ENCODE results near the gene AGRP. TPM values are rescaled to one million over a fixed set of nuclear protein-coding genes. Genes with fewer than 3 reads are reported as not detected.

AGRP gene
- total RNA-seq, 4 donors from 2014 or later: not detected

- Histone ChIP-seq H3K36me3 (peaks cover 0 to 70% (median 0%) of the 10 kb centered on the region in 3 donors), H3K9me3 (no peaks in the 10 kb centered on the region), H3K27ac (peak overlapping the region in 3 of 4 donors; percentile 63 to 93 (median 78)), H3K4me3 (no peak overlapping the region), H3K4me1 (peaks cover 0 to 56% (median 9%) of the 10 kb centered on the region in 4 donors), H3K27me3 (no peaks in the 10 kb centered on the region)
- TF ChIP-seq CTCF (IDR thresholded peaks at IDR 0.05): no peak
- TF ChIP-seq POLR2A (IDR thresholded peaks at IDR 0.05): peak; percentile 32 to 66
- DNase-seq: peak in 2 of 3 donors; percentile 93 to 94
These were observed 42.0 kb downstream of the AGRP start for GRCh38 chr16:67441271-67441753.

- DNase-seq: peak in 1 of 3 donors; percentile 59
- TF ChIP-seq POLR2A (IDR thresholded peaks at IDR 0.05) (no peak), CTCF (IDR thresholded peaks at IDR 0.05) (no peak)
These were observed 44.4 kb downstream of the AGRP start for GRCh38 chr16:67438824-67439393.

GRCh38 chr16:67438098-67438791, 45.1 kb downstream of the AGRP start:
- DNase-seq: peak in 2 of 3 donors; percentile 48 to 55

More at GRCh38 chr16:67438824-67439393, 44.4 kb downstream of the AGRP start:
- peak overlapping the region in 2 of 4 donors; percentile 78 to 93 for H3K27ac ChIP-seq
- no peak overlapping the region for H3K4me3 ChIP-seq
- H3K4me1 ChIP-seq: peaks cover 0 to 32% (median 6%) of the 10 kb centered on the region in 4 donors
- no peaks in the 10 kb centered on the region for H3K27me3 ChIP-seq
- H3K9me3 ChIP-seq: no peaks in the 10 kb centered on the region
- H3K36me3 ChIP-seq: peaks cover 0 to 65% (median 0%) of the 10 kb centered on the region in 3 donors

GRCh38 chr16:67437513-67437912, 45.8 kb downstream of the AGRP start:
- Histone ChIP-seq H3K27ac (peak overlapping the region in 1 of 4 donors; percentile 93), H3K36me3 (peaks cover 0 to 52% (median 0%) of the 10 kb centered on the region in 3 donors), H3K4me1 (peaks cover 0 to 18% (median 6%) of the 10 kb centered on the region in 4 donors), H3K9me3 (no peaks in the 10 kb centered on the region), H3K27me3 (no peaks in the 10 kb centered on the region), H3K4me3 (no peak overlapping the region)
- DNase-seq: peak in 1 of 3 donors; percentile 49
- peak in 1 of 2 donors; percentile 11 for TF ChIP-seq POLR2A (IDR thresholded peaks at IDR 0.05)
- no peak for TF ChIP-seq CTCF (IDR thresholded peaks at IDR 0.05)

More at GRCh38 chr16:67438098-67438791, 45.1 kb downstream of the AGRP start:
- Histone ChIP-seq H3K36me3 (peaks cover 0 to 58% (median 0%) of the 10 kb centered on the region in 3 donors), H3K27ac (peak overlapping the region in 1 of 4 donors; percentile 93), H3K4me1 (peaks cover 0 to 26% (median 6%) of the 10 kb centered on the region in 4 donors), H3K9me3 (no peaks in the 10 kb centered on the region), H3K27me3 (no peaks in the 10 kb centered on the region), H3K4me3 (no peak overlapping the region)
- TF ChIP-seq CTCF (IDR thresholded peaks at IDR 0.05) (no peak), POLR2A (IDR thresholded peaks at IDR 0.05) (no peak)

GRCh38 chr16:67436640-67437193, 46.6 kb downstream of the AGRP start:
- H3K9me3 ChIP-seq: no peaks in the 10 kb centered on the region
- H3K27me3 ChIP-seq: no peaks in the 10 kb centered on the region
- TF ChIP-seq CTCF (IDR thresholded peaks at IDR 0.05) (no peak), POLR2A (IDR thresholded peaks at IDR 0.05) (no peak)
- DNase-seq: peak in 1 of 3 donors; percentile 45
- H3K4me1 ChIP-seq: peaks cover 0 to 17% (median 9%) of the 10 kb centered on the region in 4 donors
- no peak overlapping the region for H3K4me3 ChIP-seq
- peak overlapping the region in 1 of 4 donors; percentile 16 for H3K27ac ChIP-seq
- peaks cover 0 to 50% (median 0%) of the 10 kb centered on the region in 3 donors for H3K36me3 ChIP-seq

Measured in Peyer's patch (tissue), 4 donors.